Astrocyte of the cerebellum (primary cell): ENCODE measurements around the gene GLOD4.

Source experiments
- DNase-seq: peaks from one replicate; pipeline ENCODE4 v3.0.0-alpha.2; 2011; ENCODE audit warnings: low read depth
- H3K4me3 ChIP-seq: 2 replicates; pipeline ENCODE4 v1.5.1; 2011; ENCODE audit warnings: mild to moderate bottlenecking, low read depth, low read length, moderate library complexity
- CTCF ChIP-seq: IDR thresholded peaks from 2 replicates; pipeline ENCODE4 v1.5.1; 2012; ENCODE audit warnings: low read length, low read depth, moderate library complexity, mild to moderate bottlenecking; ENCODE audit errors: missing control alignments
- in situ Hi-C: cut with HindIII; loops from 2 replicates; pipeline ENCODE4 v1.10.0; 2017; ENCODE audit warnings: low sequenced_read_pairs

Gene GLOD4

DNA sequence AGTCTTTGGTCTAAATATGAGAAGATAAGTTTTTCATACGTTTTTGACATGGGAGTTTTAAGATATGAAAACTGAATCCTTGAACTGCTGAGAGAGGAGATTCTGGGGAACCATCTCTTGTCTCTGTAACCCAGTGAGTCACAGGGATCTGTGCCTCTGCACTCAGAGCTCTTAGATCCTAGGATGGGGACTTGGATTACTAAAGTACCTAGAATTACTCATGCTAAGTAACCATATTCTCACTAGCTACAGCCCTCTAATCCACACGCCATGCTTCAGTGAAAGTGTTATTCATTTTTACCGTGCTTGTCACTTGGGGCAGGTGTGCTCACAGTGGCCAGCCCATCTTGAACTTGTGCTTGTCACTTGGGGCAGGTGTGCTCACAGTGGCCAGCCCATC, 2.1 kb upstream of the GLOD4 start:
- TF ChIP-seq CTCF = no peak
- no peak for DNase-seq
- in situ Hi-C loops = loop anchor here (25.0 kb wide), 1 partner anchor 203 kb away; the partner anchor contains the start of genes NXN and TIMM22
- no peak overlapping the region for H3K4me3 ChIP-seq

DNA sequence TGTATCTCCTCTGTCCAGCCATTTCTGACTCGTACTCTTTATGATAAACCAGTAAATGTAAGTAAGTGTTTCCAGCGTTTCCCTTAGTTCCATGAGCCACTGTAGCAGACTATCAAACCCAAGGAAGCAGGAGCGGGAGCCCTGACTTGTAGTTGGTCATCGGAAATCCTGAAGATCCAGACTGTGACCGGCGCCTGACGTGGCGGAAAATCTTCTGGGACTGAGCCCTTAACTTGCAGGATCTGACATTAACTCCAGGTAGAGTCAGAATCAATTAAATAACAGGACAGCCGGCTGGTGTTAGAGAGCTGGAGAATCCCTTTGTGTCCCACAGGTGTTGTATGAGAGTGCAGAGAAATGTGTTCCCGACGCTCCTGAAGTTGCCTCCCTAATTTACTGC, 4.0 kb downstream of the GLOD4 start:
- no peak for DNase-seq
- no peak for TF ChIP-seq CTCF
- no peak overlapping the region for H3K4me3 ChIP-seq
- in situ Hi-C loops = loop anchor here (25.0 kb wide), 1 partner anchor 209 kb away; the partner anchor contains the start of genes NXN and TIMM22

DNA sequence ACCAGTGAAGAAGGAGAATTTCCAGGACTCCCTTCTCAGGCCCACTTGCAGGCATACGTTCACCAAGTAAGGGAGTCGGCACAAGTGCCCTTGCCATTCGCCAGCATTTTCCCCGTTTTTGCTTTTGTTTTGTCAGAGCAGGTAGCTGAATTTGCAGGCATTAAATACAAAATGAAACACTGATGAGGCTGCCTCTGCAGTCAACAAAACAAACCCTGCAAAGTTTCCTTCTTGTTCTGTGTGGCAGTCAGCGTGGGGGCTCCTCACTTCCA, 7.8 kb downstream of the GLOD4 start:
- no peak overlapping the region for H3K4me3 ChIP-seq
- TF ChIP-seq CTCF = no peak
- no peak for DNase-seq
- in situ Hi-C loops = no loop called here

DNA sequence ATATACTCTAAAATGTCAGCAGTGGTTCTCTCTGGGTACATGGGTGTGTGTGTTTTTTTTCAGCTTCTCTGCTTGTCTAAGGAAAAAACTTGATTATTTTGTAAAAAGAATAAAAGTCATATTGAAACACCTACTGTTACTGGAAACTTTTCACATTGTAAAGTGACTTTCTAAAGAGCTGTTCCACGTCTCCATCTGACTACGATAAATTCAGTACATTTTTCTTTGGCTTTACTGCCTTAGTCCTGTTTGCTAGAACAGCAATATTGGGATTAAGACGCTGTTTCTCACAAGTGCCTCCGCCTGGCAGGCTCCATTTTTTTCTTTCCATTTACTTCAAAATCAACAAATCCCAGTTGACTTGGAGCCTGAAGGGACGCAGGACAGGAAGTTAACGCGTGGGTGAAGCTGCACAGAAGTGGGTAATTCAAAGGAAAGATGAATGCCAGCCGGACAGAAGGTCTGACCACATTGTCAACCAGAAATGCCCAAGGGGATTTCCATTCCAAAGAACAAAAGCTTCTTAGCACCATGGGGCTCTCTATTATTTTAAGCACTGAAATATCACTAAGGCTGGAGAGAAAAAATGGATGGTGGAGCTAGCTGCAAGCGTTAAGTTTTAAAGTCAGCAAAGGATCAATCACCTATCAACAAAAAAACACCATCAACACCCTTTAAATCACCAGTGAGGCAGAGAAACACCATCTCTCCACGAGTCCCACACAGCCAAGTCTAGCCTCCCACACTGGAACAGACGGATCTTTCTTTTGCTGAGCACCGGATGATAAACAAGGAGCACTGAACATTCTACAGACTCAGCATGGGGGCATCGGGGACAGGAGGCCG, 8.4 kb downstream of the GLOD4 start:
- DNase-seq = no peak
- no peak for TF ChIP-seq CTCF
- H3K4me3 ChIP-seq = no peak overlapping the region
- in situ Hi-C loops = no loop called here

- H3K4me3 ChIP-seq = no peak overlapping the region
- DNase-seq = no peak
- no peak for TF ChIP-seq CTCF
- in situ Hi-C loops = no loop called here
Observed at GRCh38 chr17:773016-773415, 9.1 kb downstream of the GLOD4 start.

- in situ Hi-C loops = no loop called here
- TF ChIP-seq CTCF = no peak
- no peak overlapping the region for H3K4me3 ChIP-seq
- DNase-seq = no peak
Observed at GRCh38 chr17:767076-767475, 15.0 kb downstream of the GLOD4 start.
